ENCODE results near the gene PGAP2.

DNA sequence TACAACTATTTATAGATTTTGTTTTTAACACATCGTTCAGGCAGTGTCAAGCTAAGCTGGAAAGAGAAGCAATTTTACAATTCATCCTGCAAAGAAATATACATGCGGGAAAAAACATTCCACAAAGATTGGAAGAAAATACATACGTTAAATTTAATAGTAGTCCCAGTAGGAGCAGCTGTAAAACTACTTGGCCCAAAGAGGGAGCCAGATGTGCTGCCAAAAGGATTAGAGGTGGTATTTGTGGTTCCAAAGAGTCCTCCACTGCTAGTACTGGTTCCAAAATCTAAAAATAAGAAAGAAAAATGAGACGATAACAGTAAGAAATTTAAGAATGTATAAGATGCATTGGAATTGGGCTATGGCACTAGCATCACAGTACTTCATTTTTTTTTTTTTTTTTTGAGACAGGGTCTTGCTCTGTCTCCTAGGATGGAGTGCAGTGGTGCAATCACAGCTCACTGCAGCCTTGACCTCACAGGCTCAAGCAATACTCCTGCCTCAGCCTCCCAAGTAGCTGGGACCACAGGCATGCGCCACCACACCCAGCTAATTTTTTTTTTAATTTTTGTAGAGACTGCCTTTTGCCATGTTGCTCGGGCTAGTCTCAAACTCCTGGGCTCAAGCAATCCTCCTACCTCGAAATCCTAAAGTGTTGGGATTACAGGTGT, 32.5 kb upstream of the PGAP2 start:
- TF ChIP-seq ZFP36L1 (CRISPR knock-in tag; IDR thresholded peaks at IDR 0.05) (no peak), POLR2AphosphoS5 (IDR thresholded peaks at IDR 0.05; ENCODE audit: low read depth, low read length) (no peak), ASH2L (IDR thresholded peaks at IDR 0.05; ENCODE audit: insufficient read length, low read depth, low read length) (no peak), ZNF776 (CRISPR knock-in tag; IDR thresholded peaks at IDR 0.05) (no peak), TCF7 (IDR thresholded peaks at IDR 0.05; ENCODE audit: low read depth) (no peak), ZNF3 (CRISPR knock-in tag; IDR thresholded peaks at IDR 0.05) (no peak)

All from HepG2 (cell line).